ENCODE measurements around the gene PITHD1.
"Not testable (repeated sequence)": the region's sequence is repeated elsewhere in the genome, so short reads cannot be mapped to it uniquely, and the experiment has no call there.

The PITHD1 gene, protein sequence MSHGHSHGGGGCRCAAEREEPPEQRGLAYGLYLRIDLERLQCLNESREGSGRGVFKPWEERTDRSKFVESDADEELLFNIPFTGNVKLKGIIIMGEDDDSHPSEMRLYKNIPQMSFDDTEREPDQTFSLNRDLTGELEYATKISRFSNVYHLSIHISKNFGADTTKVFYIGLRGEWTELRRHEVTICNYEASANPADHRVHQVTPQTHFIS

DNA sequence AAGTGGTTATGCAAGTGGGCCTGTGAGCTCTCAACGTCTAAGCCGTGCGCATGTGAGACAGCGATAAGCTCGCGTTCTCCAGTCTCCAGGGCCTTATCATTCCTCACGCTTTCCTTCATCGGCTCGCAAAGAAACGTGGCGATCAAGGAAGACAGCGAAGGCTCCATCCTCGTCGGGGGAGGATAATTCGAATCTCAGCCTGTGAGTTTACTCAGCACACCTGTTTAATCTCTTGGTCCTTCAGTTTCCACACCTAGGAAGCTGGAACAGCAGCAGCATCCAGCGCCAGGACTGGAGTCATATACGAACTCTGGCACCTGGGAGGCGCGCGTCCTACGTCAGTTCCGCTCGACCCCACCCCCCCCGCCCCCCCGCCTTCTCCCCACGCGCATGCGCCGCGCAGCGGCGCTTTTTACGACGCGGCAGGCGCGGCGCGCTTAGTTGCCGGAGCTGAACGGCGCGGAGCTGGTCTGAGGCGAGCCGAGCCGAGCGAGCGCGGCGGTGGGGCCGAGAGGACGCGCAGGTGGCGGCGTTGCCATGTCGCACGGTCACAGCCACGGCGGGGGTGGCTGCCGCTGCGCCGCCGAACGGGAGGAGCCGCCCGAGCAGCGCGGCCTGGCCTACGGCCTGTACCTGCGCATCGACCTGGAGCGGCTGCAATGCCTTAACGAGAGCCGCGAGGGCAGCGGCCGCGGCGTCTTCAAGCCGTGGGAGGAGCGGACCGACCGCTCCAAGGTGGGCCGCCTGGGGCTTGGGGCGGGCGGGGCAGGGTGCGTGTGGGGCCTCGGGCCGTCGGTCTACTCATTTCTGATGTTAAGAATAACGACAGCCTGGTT is at the start of gene PITHD1:
Gene PITHD1, plus strand, starts transcription at position 440 of the 836 bp plus-strand sequence. Its CDS starts 98 bp downstream, at position 538.
- peak within 1 kb of the TSS; percentile 94 for H3K4me3 ChIP-seq (ENCODE audit: low read depth, low read length)

DNA sequence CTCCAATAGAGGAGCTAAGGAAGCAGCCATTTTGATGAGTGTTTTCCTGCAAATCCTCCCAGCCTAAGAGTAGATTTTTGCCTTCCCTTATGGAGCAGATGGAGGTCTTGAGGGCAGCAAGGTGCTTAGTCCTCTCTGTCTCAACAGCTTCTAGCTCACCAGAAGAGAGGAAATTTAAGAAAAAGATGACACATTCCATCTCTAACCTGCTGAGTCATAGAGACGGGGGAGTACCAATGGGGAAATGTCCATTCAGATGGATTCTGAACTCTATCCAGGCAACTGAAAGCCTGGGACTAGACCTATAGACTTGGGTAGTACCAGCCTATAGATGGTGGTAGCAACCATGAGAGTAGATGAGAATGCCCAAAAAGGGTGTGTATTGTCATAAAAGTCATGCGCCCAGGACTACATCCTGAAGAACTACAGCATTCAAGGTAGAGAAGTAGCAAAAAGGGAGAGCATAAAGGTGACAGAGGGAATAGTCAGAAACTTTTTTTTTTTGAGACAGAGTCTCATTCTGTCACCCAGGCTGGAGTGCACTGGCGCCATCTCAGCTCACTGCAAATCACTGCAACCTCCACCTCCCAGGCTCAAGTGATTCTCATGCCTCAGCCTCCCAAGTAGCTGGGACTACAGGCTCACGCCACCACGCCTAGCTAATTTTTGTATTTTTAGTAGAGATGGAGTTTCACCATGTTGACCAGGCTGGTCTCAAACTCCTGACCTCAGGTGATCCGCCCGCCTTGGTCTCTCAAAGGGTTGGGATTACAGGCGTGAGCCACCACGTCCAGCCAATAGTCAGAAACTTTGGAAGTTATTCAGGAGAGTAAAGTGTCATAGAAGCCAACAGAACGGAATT is 45.6 kb upstream of the PITHD1 start:
- no peak overlapping the region for H3K4me3 ChIP-seq (ENCODE audit: low read depth, low read length)

DNA sequence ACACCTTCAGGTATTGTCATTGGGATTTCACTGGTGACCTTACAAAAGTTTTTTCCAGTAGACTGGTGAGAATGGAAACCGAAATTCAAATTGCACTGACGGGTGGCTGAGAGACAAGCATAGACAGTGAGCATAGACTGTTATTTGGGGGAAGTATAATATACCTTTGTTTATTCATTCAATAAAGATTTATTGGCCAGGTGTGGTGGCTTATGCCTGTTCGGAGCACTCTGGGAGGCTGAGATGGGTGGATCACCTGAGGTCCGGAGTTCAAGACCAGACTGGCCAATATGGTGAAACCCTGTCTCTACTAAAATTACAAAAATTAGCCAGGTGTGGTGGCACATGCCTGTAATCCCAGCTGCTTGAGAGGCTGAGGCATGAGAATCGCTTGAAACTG is 44.9 kb upstream of the PITHD1 start:
- H3K4me3 ChIP-seq (ENCODE audit: low read depth, low read length), result not testable (repeated sequence)

DNA sequence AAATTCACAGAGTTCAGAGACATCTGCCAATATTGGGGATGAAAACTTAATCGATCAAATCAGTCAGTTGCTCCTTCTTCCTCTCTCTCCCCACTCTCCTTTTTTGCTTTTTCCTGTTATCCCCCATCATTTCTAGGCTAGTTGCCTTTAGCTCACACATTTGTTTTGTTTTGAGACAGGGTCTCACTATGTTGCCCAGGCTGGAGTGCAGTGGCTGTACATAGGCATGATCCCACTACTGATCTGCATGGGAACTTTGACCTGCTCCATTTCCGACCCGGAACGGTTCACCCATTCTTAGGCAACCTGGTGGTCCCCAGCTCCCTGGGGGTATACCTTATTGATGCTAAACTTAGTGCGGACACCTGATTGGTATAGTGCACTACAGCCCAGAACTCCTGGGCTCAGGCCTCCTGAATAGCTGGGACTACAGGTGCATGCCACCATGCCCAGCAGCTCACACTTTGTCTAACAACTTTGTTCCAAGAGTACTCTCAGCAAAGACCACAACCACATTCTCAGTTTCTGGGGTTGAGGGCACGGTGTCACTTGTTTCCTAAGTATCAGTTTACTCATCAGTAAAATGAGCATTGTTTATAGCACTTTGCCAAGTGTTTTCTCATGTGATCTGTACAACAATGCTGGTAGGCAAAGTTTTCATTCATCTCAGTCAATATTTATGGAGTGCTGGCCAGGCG is 41.6 kb upstream of the PITHD1 start:
- H3K4me3 ChIP-seq (ENCODE audit: low read depth, low read length), result no peak overlapping the region

GRCh38 chr1:23741609-23742008 is 36.6 kb upstream of the PITHD1 start:
- no peak overlapping the region for H3K4me3 ChIP-seq (ENCODE audit: low read depth, low read length)

DNA sequence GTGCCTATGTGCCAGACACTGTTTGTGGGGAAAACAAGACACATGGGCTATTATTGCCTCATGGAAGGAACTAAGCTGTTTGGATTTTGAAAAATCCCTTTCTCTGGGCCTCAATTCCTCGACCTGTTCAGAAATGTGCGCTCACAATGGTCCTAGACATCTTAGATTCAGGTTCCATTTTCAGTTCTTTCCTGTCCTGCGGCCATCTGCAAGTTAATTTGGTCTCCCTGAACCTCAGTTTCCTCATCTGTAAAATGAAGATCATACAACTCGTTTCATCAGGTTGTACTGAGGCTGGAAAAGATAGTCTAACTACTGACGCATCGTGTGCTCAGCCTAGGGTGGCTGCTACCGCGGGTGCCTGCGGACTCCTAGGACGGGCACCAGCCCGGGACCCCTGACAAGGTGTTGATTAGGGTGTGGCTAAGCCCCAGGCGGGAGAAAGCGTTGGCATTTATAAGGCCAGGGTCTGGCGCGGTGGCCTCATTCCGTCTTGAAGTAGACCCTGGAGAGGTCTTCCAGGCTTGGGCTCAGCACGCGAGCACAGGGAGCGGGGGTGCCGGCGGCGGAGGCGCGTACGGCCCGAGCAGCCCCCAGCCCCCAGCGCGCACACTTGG is 35.4 kb upstream of the PITHD1 start:
- H3K4me3 ChIP-seq (ENCODE audit: low read depth, low read length), result peak overlapping the region; percentile 85

DNA sequence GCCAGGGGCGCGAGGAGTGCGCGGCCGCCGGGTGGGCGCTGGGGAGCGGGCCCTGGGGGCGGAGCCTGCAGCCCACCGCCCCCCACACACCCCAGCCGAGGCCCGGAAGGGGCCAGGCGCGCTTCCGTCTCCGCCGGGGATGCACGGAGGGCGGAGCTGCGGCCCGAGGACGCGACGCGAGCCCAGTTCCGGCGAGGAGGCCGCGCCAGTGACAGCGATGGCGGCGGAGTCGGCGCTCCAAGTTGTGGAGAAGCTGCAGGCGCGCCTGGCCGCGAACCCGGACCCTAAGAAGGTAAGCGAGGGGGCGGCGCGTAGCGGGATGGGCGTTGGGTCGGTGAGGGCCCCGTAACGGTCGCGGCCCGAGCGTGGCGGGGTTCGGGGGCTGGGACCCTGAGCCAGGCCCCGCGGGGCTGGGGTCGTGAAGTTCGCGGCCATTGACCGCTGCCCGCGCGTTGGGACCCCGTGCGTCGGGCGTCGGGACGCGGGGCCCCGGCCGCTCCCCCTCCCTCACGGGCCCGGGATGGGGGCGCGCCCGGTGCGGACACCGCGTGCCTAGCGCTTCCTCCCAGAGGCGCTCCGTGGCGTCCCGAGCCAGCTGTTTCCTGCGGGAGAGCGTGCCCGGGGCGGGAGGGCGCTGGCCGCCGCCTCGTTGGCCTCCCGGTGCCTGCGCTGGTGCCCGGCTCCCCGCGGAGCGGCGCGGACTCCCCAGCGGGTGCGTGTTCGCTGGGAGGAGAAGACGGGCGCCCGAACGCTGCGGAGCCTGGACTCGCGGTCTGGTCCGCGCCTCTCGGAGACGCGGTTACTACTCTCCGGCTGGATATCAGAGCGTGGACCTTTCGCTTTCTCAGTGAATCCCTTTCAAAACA is 34.7 kb upstream of the PITHD1 start, which contains the start of gene ELOA:
Gene ELOA, plus strand, starts transcription at position 185 of the 866 bp plus-strand sequence. Its CDS starts 33 bp downstream, at position 218.
- peak within 1 kb of the TSS; percentile 85 for H3K4me3 ChIP-seq (ENCODE audit: low read depth, low read length)

DNA sequence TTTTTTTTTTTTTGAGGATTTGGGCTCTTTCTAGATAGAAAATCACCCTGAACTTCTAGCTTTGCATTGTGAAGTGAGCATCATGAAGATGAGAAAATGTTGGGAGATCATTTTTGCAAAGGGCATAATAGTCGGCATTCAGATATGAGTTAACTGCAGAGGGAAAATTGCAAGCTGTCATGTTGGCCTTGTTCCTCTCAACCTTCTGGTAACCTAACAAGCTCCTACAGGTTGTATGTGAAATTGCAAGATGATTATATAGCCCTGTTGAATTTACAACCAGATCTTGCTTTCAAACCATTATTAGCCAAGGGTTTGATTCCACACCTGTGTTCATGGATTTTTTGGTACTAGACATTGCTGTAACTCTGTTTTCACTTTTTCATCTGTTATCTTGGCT is 32.7 kb upstream of the PITHD1 start:
- no peak overlapping the region for H3K4me3 ChIP-seq (ENCODE audit: low read depth, low read length)

DNA sequence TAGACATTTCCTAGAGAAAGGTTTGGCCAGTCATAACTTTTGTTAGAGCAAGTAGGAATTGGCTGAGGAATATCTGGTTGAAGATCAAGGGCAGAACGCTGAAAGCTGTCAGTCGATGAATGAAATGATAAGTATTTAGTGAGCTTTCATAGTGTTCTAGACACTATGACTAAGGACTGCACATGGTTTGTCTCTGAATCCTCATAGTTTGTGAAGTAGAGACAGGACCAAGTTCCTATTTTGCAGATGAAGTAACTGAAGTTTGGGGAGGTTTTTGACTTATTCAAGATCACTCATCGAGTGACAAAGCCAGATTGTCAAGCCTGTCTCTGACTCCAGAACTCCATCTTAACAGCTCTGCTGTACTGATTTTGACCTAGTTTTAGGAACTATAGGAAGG is 30.2 kb upstream of the PITHD1 start:
- H3K4me3 ChIP-seq (ENCODE audit: low read depth, low read length), result no peak overlapping the region

- H3K4me3 ChIP-seq (ENCODE audit: low read depth, low read length), result no peak overlapping the region
Observed at GRCh38 chr1:23751050-23751814, 27.0 kb upstream of the PITHD1 start.

DNA sequence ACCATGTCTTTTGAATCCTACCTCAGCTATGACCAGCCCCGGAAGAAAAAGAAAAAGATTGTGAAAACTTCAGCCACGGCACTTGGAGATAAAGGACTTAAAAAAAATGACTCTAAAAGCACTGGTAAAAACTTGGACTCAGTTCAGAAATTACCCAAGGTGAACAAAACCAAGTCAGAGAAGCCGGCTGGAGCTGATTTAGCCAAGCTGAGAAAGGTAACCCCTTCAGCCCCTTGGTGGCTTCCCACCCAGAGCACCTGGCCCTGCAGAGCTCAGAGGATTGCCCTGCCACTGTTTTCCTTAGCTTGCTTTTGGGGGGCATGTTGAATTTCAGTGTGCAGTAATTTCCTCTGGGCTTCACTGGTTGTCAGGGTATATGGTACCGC is 26.4 kb upstream of the PITHD1 start:
- no peak overlapping the region for H3K4me3 ChIP-seq (ENCODE audit: low read depth, low read length)

DNA sequence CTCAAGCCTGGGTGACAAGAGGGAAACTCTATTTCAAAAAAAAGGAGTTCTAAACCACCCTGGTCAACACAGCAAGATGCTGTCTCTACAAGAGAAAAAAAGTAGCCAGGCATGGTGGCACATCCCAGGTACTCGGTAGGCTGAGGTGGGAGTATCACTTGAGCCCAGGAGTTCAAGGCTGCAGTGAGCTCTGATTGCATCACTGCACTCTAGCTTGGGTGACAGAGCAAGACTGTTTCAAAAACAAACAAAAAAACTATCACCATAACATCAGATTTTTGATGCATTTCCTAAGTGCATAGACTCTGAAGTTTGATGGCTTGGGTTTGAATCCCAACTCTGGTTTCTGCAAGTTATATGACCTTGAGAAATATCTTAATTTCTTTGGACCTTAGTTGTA is 25.3 kb upstream of the PITHD1 start:
- H3K4me3 ChIP-seq (ENCODE audit: low read depth, low read length), result no peak overlapping the region

GRCh38 chr1:23756676-23757075 is 21.5 kb upstream of the PITHD1 start:
- H3K4me3 ChIP-seq (ENCODE audit: low read depth, low read length), result no peak overlapping the region

GRCh38 chr1:23757812-23758211 is 20.4 kb upstream of the PITHD1 start:
- no peak overlapping the region for H3K4me3 ChIP-seq (ENCODE audit: low read depth, low read length)

- H3K4me3 ChIP-seq (ENCODE audit: low read depth, low read length), result no peak overlapping the region
Observed at GRCh38 chr1:23759277-23759676, 18.9 kb upstream of the PITHD1 start.

- no peak overlapping the region for H3K4me3 ChIP-seq (ENCODE audit: low read depth, low read length)
Observed at GRCh38 chr1:23763041-23763577, 15.1 kb upstream of the PITHD1 start.

DNA sequence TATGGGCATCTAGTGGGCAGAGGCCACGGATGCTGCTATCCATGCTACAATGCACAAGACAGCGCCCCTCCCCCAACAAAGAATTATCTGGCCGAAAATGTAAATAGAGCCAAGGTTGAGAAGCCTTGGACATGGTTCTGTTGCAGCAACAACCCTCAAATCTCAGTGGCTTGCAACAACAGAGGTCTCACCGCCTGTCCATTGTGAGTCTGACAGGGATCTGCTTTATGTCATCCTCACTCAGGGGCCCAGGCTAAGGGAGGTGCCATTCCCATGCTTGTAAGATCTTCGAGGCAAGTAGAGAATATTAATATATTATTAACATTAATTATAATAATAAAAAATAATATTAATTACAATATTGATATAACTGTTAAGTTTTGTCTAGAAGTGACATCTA is 9.5 kb upstream of the PITHD1 start:
- H3K4me3 ChIP-seq (ENCODE audit: low read depth, low read length), result no peak overlapping the region

DNA sequence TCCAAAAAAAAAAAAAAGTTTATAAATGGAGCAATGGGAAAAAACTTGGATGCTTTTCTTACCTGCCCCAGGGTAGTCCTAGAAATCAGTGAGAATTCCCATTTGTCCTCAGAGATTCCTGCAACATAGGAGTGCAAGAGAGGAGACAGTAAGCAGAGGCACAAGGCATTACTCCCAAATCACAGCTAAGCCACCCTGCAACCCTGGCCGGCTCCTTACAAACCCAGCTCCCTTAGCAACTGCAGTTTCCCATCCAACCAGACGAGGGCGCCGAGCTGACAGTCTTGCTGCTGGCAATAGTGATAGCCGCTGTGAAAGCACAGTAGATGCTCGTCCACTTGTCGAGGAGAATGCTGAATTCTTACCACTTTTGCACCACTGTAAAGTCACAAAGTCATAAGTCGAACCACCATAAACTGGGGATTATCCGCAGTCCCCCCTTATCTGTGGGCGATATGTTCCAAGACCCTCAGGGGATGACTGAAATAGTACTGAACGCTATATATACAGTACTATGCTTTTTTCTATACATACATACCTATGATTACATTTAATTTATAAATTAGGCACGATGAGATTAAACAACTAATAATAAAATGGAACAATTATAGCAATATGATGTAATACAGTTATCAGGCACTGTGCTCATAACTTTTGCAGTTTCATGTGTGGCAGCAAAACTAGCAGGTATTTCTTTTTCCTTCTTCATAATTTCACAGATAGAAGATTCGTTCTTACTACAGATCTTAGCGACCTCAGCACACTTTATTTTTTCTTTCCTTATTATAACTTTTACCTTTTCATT is 6.0 kb upstream of the PITHD1 start:
- H3K4me3 ChIP-seq (ENCODE audit: low read depth, low read length), result no peak overlapping the region

All from iPS-11a (cell line).